Activated CD4-positive, alpha-beta memory T cell treated with anti-CD3 and anti-CD28 coated beads, Interleukin-2, amount 10 ng/mL, durations not matched to agents 7 days and 5 days (primary cell): ENCODE results near the gene HRG. TPM values are rescaled to one million over a fixed set of nuclear protein-coding genes. Genes with fewer than 3 reads are reported as not detected.

ENCODE experiments used
- CTCF ChIA-PET: fragments of 350-600 bp; sonication (Branson Sonifier 250); formaldehyde crosslinking; loops from one replicate; lab custom pipeline; 2021; ENCODE audit warnings: antibody characterized with exemption, inconsistent platforms; lab: Charles Lee
- POLR2A ChIA-PET: fragments of 350-600 bp; sonication (Branson Sonifier 250); formaldehyde crosslinking; loops from one replicate; lab custom pipeline; 2021; ENCODE audit warnings: antibody characterized with exemption; lab: Charles Lee
- DNase-seq: peaks from one replicate; pipeline ENCODE4 v3.0.0-alpha.2; 2020
- H3K27ac Mint-ChIP-seq: one replicate; pipeline ENCODE4 v1.8.0; 2021; ENCODE audit warnings: mild to moderate bottlenecking, mixed read lengths
- H3K27me3 Mint-ChIP-seq: one replicate; pipeline ENCODE4 v1.8.0; 2021; ENCODE audit warnings: mixed read lengths
- H3K36me3 Mint-ChIP-seq: one replicate; pipeline ENCODE4 v1.8.0; 2021; ENCODE audit warnings: low read depth, mixed read lengths
- H3K4me1 Mint-ChIP-seq: one replicate; pipeline ENCODE4 v1.8.0; 2021; ENCODE audit warnings: mixed read lengths
- H3K4me3 Mint-ChIP-seq: one replicate; pipeline ENCODE4 v1.8.0; 2021; ENCODE audit warnings: mild to moderate bottlenecking, mixed read lengths
- H3K9me3 Mint-ChIP-seq: one replicate; pipeline ENCODE4 v1.8.0; 2021; ENCODE audit warnings: mixed read lengths
- total RNA-seq, 2 experiments: library from RNA; stranded (reverse); gene quantifications; one replicate each; pipeline ENCODE4 v1.2.3, GENCODE V29; 2021

The HRG gene, protein sequence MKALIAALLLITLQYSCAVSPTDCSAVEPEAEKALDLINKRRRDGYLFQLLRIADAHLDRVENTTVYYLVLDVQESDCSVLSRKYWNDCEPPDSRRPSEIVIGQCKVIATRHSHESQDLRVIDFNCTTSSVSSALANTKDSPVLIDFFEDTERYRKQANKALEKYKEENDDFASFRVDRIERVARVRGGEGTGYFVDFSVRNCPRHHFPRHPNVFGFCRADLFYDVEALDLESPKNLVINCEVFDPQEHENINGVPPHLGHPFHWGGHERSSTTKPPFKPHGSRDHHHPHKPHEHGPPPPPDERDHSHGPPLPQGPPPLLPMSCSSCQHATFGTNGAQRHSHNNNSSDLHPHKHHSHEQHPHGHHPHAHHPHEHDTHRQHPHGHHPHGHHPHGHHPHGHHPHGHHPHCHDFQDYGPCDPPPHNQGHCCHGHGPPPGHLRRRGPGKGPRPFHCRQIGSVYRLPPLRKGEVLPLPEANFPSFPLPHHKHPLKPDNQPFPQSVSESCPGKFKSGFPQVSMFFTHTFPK
- total RNA-seq: not detected

- ChIA-PET POLR2A (no interaction called here), CTCF (no interaction called here)
- Mint-ChIP-seq H3K4me3 (no peak within 1 kb of the TSS), H3K4me1 (peaks cover 19% of the 10 kb centered on the region), H3K9me3 (peaks cover 5% of the 10 kb centered on the region), H3K27me3 (peaks cover 14% of the 10 kb centered on the region), H3K27ac (no peak within 1 kb of the TSS), H3K36me3 (no peaks in the 10 kb centered on the region)
- DNase-seq: no peak
These were observed at the start of gene HRG for GRCh38 chr3:186665625-186666188. HRG (plus strand) TSS chr3:186666014; CDS start chr3:186666032, 18 bp downstream.

- H3K27ac Mint-ChIP-seq: no peak overlapping the region
These were observed 49.6 kb upstream of the HRG start for GRCh38 chr3:186616299-186616617.

GRCh38 chr3:186617036-186617946 is 48.5 kb upstream of the HRG start:
- ChIA-PET CTCF (interaction anchor here (0.5 to 5.4 kb wide), 66 partner anchors 8 to 751 kb away, joined by 3 to 117 read pairs (median 4); partner anchors contain the start of genes DNAJB11, EIF4A2, RTP4 and TBCCD1), POLR2A (interaction anchor here (0.7 to 3.7 kb wide), 13 partner anchors 21 to 210 kb away, joined by 3 to 27 read pairs (median 4); partner anchors contain the start of genes DNAJB11, EIF4A2 and TBCCD1)
- no peaks in the 10 kb centered on the region for H3K36me3 Mint-ChIP-seq
- H3K4me3 Mint-ChIP-seq: peak overlapping the region; percentile 9
- no peak overlapping the region for H3K27ac Mint-ChIP-seq
- DNase-seq: peak; percentile 87
- H3K4me1 Mint-ChIP-seq: peaks cover 24% of the 10 kb centered on the region
- H3K9me3 Mint-ChIP-seq: no peaks in the 10 kb centered on the region
- peaks cover 41% of the 10 kb centered on the region for H3K27me3 Mint-ChIP-seq

More at GRCh38 chr3:186616299-186616617, 49.6 kb upstream of the HRG start:
- peaks cover 41% of the 10 kb centered on the region for H3K27me3 Mint-ChIP-seq
- CTCF ChIA-PET: interaction anchor here (0.6 to 5.4 kb wide), 37 partner anchors 8 to 673 kb away, joined by 3 to 117 read pairs (median 8); partner anchors contain the start of genes DNAJB11, EIF4A2 and TBCCD1
- H3K4me3 Mint-ChIP-seq: no peak overlapping the region
- no peaks in the 10 kb centered on the region for H3K36me3 Mint-ChIP-seq
- POLR2A ChIA-PET: interaction anchor here (0.7 to 3.7 kb wide), 6 partner anchors 28 to 205 kb away, joined by 3 to 27 read pairs (median 10); partner anchors contain the start of genes DNAJB11, EIF4A2 and TBCCD1
- DNase-seq: no peak
- peaks cover 24% of the 10 kb centered on the region for H3K4me1 Mint-ChIP-seq
- no peaks in the 10 kb centered on the region for H3K9me3 Mint-ChIP-seq

GRCh38 chr3:186618318-186618938 is 47.4 kb upstream of the HRG start:
- Mint-ChIP-seq H3K27me3 (peaks cover 40% of the 10 kb centered on the region), H3K4me3 (no peak overlapping the region), H3K4me1 (peaks cover 21% of the 10 kb centered on the region), H3K36me3 (no peaks in the 10 kb centered on the region), H3K27ac (no peak overlapping the region), H3K9me3 (no peaks in the 10 kb centered on the region)
- no peak for DNase-seq
- POLR2A ChIA-PET: interaction anchor here (1.7 to 3.4 kb wide), 2 partner anchors 154 to 165 kb away, joined by 6 to 15 read pairs; partner anchors contain the start of gene EIF4A2
- CTCF ChIA-PET: interaction anchor here (0.9 to 5.4 kb wide), 6 partner anchors 7 to 202 kb away, joined by 3 to 117 read pairs (median 24); no protein-coding TSS in a partner anchor

GRCh38 chr3:186619787-186620212 is 46.0 kb upstream of the HRG start:
- Mint-ChIP-seq H3K27ac (no peak overlapping the region), H3K4me3 (no peak overlapping the region), H3K9me3 (no peaks in the 10 kb centered on the region), H3K36me3 (no peaks in the 10 kb centered on the region), H3K27me3 (peaks cover 35% of the 10 kb centered on the region), H3K4me1 (peaks cover 16% of the 10 kb centered on the region)
- POLR2A ChIA-PET: interaction anchor here (3.4 kb wide), 1 partner anchor 164 kb away, joined by 15 read pairs; the partner anchor contains the start of gene EIF4A2
- CTCF ChIA-PET: no interaction called here
- DNase-seq: no peak

DNA sequence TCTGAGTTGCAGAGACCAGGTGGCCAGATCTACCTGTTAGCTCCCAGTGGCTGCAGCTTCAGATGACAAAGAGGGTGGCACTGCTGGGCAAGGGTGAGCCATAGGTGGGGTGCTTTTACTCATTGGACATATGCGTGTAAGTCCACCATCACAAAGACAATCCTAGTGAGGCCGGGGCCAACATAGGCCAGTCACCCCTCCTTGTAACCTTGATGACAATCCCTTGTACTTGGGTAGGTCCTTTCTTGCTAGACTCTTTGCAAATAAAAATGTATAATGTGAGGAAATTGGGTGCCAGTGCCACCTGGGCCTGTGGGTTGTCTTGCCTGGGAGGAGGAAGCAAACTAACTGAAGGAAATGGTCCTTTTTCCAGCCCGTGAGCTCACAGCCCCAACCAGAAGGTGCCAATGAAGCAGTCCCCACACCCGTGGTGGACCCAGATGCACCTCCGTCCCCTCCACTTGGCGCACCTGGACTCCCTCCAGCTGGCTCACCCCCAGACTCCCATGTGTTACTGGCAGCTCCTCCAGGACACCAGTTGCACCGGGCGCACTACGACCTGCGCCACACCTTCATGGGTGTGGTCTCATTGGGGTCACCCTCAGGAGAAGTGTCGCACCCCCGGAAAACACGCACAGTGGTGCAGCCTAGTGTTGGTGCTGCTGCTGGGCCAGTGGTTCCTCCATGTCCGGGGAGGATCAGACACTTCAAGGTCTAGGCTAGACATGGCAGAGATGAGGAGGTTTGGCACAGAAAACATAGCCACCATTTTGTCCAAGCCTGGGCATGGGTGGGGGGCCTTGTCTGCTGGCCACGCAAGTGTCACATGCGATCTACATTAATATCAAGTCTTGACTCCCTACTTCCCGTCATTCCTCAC is 45.4 kb upstream of the HRG start:
- H3K4me1 Mint-ChIP-seq: peaks cover 13% of the 10 kb centered on the region
- no peak overlapping the region for H3K4me3 Mint-ChIP-seq
- H3K9me3 Mint-ChIP-seq: no peaks in the 10 kb centered on the region
- no peak for DNase-seq
- ChIA-PET CTCF (interaction anchor here (0.9 to 1.4 kb wide), 3 partner anchors 7 to 201 kb away, joined by 3 read pairs; no protein-coding TSS in a partner anchor), POLR2A (no interaction called here)
- H3K36me3 Mint-ChIP-seq: no peaks in the 10 kb centered on the region
- H3K27me3 Mint-ChIP-seq: peaks cover 33% of the 10 kb centered on the region
- H3K27ac Mint-ChIP-seq: no peak overlapping the region

GRCh38 chr3:186621894-186622650 is 43.7 kb upstream of the HRG start:
- no peak for DNase-seq
- POLR2A ChIA-PET: no interaction called here
- CTCF ChIA-PET: interaction anchor here (1.2 to 1.4 kb wide), 2 partner anchors 9 to 12 kb away, joined by 3 read pairs; no protein-coding TSS in a partner anchor
- Mint-ChIP-seq H3K36me3 (no peaks in the 10 kb centered on the region), H3K4me1 (peaks cover 4% of the 10 kb centered on the region), H3K27me3 (peaks cover 33% of the 10 kb centered on the region), H3K27ac (no peak overlapping the region), H3K9me3 (no peaks in the 10 kb centered on the region), H3K4me3 (no peak overlapping the region)

GRCh38 chr3:186622651-186623310 is 43.0 kb upstream of the HRG start:
- H3K4me1 Mint-ChIP-seq: no peaks in the 10 kb centered on the region
- no peaks in the 10 kb centered on the region for H3K36me3 Mint-ChIP-seq

GRCh38 chr3:186624598-186624997 is 41.2 kb upstream of the HRG start:
- Mint-ChIP-seq H3K4me1 (no peaks in the 10 kb centered on the region), H3K27ac (no peak overlapping the region), H3K27me3 (peaks cover 25% of the 10 kb centered on the region), H3K9me3 (peaks cover 2% of the 10 kb centered on the region), H3K36me3 (no peaks in the 10 kb centered on the region), H3K4me3 (no peak overlapping the region)
- ChIA-PET CTCF (interaction anchor here (3.7 kb wide), 1 partner anchor 9 kb away, joined by 41 read pairs; no protein-coding TSS in a partner anchor), POLR2A (no interaction called here)
- no peak for DNase-seq

More at GRCh38 chr3:186622651-186623310, 43.0 kb upstream of the HRG start:
- no peak for DNase-seq
- POLR2A ChIA-PET: no interaction called here
- H3K9me3 Mint-ChIP-seq: peaks cover under 1% of the 10 kb centered on the region
- peaks cover 27% of the 10 kb centered on the region for H3K27me3 Mint-ChIP-seq
- no peak overlapping the region for H3K4me3 Mint-ChIP-seq
- no peak overlapping the region for H3K27ac Mint-ChIP-seq
- CTCF ChIA-PET: no interaction called here

DNA sequence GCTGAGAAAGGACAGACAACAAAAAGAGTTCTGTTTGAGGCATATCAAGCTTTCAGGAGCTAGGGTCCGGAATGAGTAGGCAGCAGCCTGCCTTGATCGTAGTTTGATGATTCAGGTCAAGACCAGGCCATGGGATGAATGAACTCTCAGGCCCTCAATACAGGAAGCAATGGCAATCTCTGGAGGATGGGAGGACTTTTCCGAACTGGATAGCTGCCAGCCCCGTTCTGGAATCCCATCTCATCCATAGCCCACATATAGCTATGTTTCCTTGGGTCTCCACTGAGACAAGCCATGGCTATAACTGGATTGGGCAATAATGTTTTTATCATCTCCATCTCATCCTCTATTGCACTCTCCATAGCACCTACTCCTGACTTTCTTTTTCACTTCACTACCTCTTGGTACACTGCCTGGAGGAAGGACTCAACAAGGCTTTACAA is 40.2 kb upstream of the HRG start:
- peaks cover 2% of the 10 kb centered on the region for H3K9me3 Mint-ChIP-seq
- no peak overlapping the region for H3K4me3 Mint-ChIP-seq
- H3K4me1 Mint-ChIP-seq: no peaks in the 10 kb centered on the region
- no peak overlapping the region for H3K27ac Mint-ChIP-seq
- no peaks in the 10 kb centered on the region for H3K36me3 Mint-ChIP-seq
- DNase-seq: no peak
- CTCF ChIA-PET: interaction anchor here (3.7 kb wide), 1 partner anchor 10 kb away, joined by 41 read pairs; no protein-coding TSS in a partner anchor
- H3K27me3 Mint-ChIP-seq: peaks cover 30% of the 10 kb centered on the region
- POLR2A ChIA-PET: no interaction called here
